Neural cell (in vitro differentiated cells): ENCODE measurements around the gene GPR3.

Experiments
- POLR2AphosphoS5 ChIP-seq: IDR thresholded peaks from 2 replicates; pipeline ENCODE4 v1.6.1; 2012
- TF ChIP-seq, protein P1 (sequence below): IDR thresholded peaks from 2 replicates; pipeline ENCODE4 v1.6.1; 2012; ENCODE audit warnings: borderline replicate concordance

DNA sequence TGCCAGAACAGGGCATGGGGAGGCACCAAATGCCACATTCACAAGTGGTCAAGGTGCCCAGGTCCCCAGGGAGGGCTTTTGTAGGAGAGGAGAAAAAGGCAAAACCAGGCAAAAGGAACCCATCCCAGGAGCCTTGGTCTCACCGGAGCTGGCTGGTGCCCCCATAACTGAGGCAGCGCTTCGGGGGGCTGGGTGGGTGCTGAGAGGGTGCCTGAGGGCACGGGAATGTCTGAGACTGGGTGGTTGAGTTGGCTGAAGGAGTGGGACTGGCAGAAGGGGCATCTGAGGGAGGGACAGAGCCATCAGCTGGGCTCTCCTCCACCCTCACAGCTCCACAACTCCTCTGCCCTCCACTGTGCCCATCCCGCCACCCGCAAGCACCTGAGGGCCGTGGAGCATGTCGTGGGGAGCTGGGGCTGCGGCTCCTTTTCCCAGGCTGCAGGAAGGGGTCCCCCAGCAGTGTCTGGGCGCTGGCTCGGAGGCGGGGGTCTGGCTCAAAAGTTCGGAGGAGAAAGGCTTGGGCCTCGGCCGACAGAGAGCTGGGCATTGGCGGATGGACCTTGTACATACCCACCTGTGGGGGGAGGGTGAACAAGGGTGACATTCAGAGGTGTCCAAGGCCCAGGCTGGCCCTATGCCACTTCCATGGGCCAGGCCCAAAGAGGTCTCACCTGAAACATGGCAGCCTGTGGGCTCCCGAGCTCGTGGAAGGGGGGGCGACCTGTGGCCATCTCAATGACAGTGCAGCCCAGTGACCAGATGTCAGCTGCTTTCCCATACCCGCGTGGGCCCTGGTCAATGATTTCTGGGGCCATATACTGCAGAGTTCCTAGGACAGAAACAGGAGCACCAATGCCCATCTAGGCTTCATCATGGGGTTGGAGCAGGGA lies 34.1 kb upstream of the GPR3 start:
- no peak for TF ChIP-seq POLR2AphosphoS5
- TF ChIP-seq, protein P1, sequence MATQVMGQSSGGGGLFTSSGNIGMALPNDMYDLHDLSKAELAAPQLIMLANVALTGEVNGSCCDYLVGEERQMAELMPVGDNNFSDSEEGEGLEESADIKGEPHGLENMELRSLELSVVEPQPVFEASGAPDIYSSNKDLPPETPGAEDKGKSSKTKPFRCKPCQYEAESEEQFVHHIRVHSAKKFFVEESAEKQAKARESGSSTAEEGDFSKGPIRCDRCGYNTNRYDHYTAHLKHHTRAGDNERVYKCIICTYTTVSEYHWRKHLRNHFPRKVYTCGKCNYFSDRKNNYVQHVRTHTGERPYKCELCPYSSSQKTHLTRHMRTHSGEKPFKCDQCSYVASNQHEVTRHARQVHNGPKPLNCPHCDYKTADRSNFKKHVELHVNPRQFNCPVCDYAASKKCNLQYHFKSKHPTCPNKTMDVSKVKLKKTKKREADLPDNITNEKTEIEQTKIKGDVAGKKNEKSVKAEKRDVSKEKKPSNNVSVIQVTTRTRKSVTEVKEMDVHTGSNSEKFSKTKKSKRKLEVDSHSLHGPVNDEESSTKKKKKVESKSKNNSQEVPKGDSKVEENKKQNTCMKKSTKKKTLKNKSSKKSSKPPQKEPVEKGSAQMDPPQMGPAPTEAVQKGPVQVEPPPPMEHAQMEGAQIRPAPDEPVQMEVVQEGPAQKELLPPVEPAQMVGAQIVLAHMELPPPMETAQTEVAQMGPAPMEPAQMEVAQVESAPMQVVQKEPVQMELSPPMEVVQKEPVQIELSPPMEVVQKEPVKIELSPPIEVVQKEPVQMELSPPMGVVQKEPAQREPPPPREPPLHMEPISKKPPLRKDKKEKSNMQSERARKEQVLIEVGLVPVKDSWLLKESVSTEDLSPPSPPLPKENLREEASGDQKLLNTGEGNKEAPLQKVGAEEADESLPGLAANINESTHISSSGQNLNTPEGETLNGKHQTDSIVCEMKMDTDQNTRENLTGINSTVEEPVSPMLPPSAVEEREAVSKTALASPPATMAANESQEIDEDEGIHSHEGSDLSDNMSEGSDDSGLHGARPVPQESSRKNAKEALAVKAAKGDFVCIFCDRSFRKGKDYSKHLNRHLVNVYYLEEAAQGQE: no peak
